Activated CD4-positive, alpha-beta T cell treated with anti-CD3 and anti-CD28 coated beads, Interleukin-2, amount 50 U/mL, for 48 hours (primary cell): ENCODE measurements around the gene PDAP1.
"Not testable (repeated sequence)": the region's sequence is repeated elsewhere in the genome, so short reads cannot be mapped to it uniquely, and the experiment has no call there.

Experiments used
- DNase-seq, 2 experiments: peaks; one replicate each; pipeline ENCODE4 v3.0.0-alpha.2; 2020

Gene PDAP1

GRCh38 chr7:99374111-99375064, 34.0 kb downstream of the PDAP1 start, which contains the start of gene ARPC1B:
TSS of gene ARPC1B (plus strand) at chr7:99374730. CDS start at chr7:99385715, 10,985 bp downstream.
- DNase-seq = peak; percentile 89

GRCh38 chr7:99373091-99374066, 35.0 kb downstream of the PDAP1 start:
- DNase-seq = no peak

- no peak for DNase-seq
Observed at GRCh38 chr7:99372275-99373090, 35.9 kb downstream of the PDAP1 start.

- no peak for DNase-seq
Observed at GRCh38 chr7:99371376-99371920, 36.9 kb downstream of the PDAP1 start.

- no peak for DNase-seq
Observed at GRCh38 chr7:99369767-99370391, 38.5 kb downstream of the PDAP1 start.

GRCh38 chr7:99368750-99369389, 39.5 kb downstream of the PDAP1 start:
- DNase-seq = no peak

GRCh38 chr7:99366646-99367045, 41.8 kb downstream of the PDAP1 start:
- no peak for DNase-seq

GRCh38 chr7:99365318-99366141, 42.9 kb downstream of the PDAP1 start:
- DNase-seq = peak; percentile 53 to 62

GRCh38 chr7:99363286-99363685, 45.1 kb downstream of the PDAP1 start:
- DNase-seq = no peak

- no peak for DNase-seq
Observed at GRCh38 chr7:99362801-99363200, 45.6 kb downstream of the PDAP1 start.

GRCh38 chr7:99359465-99360154, 48.8 kb downstream of the PDAP1 start:
- DNase-seq = no peak

- DNase-seq = not testable (repeated sequence)
Observed at GRCh38 chr7:99358521-99358920, 49.9 kb downstream of the PDAP1 start.

GRCh38 chr7:99357701-99358490, 50.5 kb downstream of the PDAP1 start:
- DNase-seq = no peak

GRCh38 chr7:99355098-99355497, 53.3 kb downstream of the PDAP1 start:
- no peak for DNase-seq

GRCh38 chr7:99352247-99352646, 56.1 kb downstream of the PDAP1 start:
- DNase-seq = no peak

- not testable (repeated sequence) for DNase-seq
Observed at GRCh38 chr7:99350641-99351040, 57.8 kb downstream of the PDAP1 start.
